ENCODE data around the gene P2RX6.

The P2RX6 gene

DNA sequence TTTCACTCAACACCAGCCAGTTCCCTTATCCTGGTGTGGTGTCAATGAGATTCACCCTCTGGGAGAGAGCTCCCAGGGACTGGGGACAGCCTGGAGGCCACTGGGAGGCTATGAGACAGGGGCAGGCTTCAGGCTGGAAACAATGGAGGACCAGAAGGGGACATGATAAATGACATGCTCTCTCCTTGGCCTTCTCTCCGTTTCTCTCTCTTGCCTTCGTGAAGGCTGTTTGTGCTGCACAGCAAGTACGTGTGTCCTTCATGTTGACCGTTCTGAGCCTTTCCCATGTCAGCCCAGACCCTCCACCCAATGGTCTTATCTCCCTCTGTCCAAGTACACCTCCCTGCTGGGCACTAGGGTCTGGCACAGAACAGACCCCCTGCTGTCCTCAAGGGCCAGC, 34.4 kb upstream of the P2RX6 start:
- no peak for DNase-seq

GRCh38 chr22:20980938-20981722, 33.8 kb upstream of the P2RX6 start:
- no peak for DNase-seq

DNA sequence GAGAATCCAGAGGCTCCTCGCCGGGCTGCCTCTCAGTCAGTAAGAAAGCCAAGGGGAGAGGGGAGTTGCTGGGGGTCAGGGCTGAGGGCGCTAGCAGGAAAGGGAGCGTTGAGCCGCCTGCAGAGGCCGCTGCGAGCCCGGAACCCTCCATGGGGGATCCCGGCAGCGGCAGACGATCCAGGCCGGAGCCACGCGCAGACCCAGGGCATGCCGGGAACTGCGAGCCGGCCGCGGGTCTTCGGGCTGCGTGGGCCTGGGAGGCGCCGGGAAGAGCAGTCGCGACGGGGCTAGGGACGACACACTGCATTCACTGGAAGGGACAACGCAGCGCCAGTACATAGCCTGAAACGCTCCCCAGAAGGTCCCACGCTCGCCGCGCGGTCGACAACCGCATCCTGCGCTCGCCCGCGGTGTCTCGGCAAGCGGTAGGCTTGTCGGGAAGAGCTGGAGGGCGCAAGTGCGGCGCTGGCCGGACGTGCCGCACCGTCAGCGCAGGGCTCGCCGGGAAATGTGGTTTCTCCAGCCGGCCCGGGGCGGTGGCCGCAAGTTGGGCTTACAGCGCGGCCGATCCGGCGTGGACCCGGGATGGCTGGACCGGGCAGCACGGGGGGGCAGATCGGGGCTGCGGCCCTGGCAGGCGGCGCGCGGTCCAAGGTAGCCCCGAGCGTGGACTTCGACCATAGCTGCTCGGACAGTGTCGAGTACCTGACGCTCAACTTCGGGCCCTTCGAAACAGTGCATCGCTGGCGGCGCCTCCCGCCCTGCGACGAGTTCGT, 33.0 kb upstream of the P2RX6 start, which contains the start of gene LZTR1:
Gene LZTR1 (plus strand): TSS at position 511 of the 776 bp plus-strand sequence. CDS start 75 bp downstream, at position 586.
- peak; percentile 63 for DNase-seq

- no peak for DNase-seq
Measured at GRCh38 chr22:20982563-20982882, 32.4 kb upstream of the P2RX6 start.

DNA sequence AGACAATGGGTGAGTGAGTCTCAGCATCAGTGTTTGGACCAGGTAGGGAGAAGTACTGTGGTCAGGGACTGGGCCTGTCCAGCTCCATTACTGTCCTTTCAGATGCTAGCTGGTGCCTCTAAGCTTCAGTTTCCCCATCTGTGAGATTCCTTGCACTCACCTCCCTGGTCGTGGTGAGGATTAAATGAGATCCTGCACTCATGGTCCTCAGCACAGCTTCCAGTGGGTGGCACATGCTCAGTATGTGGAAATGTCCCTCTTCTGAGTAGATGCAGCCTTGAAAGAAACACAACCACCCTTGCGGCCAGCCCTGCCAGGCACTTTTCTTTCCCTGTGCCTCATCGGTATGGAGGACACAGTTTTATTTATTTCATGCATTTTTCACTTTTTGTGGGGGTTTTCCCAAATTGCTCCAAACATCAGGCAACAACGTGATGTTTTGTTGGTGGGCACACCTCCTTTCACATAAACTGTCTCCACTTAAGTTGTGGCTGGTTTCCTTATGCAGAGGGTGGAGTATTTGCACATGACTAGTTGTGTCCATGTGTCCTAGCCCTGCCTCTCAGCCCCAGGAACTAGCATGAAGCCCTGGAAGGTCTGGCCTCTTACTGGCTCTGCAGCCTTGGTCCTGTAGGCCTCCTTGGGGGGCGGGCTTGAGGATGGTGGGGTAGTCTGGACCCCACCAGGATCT, 31.7 kb upstream of the P2RX6 start:
- DNase-seq: no peak

- no peak for DNase-seq
Measured at GRCh38 chr22:20985720-20986119, 29.2 kb upstream of the P2RX6 start.

GRCh38 chr22:20986365-20986764, 28.6 kb upstream of the P2RX6 start:
- DNase-seq: no peak

DNA sequence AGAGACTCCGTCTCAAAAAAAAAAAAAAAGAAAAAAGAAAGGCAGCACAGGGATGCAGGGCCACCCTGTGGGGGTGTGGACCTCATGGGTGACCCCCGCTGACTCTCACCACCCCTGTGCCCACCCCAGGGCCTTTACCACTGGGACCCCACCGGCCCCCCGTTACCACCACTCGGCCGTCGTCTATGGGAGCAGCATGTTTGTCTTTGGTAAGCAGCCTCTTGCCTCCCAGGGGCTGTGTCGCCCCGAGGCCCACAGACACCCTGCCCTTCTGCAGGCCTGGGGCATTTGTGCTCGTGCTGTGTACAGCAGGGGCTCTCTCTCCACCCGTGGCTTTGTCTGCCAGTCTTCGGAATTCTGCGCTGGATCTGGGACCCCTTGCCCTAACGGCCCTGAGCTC, 27.6 kb upstream of the P2RX6 start:
- DNase-seq: no peak

DNA sequence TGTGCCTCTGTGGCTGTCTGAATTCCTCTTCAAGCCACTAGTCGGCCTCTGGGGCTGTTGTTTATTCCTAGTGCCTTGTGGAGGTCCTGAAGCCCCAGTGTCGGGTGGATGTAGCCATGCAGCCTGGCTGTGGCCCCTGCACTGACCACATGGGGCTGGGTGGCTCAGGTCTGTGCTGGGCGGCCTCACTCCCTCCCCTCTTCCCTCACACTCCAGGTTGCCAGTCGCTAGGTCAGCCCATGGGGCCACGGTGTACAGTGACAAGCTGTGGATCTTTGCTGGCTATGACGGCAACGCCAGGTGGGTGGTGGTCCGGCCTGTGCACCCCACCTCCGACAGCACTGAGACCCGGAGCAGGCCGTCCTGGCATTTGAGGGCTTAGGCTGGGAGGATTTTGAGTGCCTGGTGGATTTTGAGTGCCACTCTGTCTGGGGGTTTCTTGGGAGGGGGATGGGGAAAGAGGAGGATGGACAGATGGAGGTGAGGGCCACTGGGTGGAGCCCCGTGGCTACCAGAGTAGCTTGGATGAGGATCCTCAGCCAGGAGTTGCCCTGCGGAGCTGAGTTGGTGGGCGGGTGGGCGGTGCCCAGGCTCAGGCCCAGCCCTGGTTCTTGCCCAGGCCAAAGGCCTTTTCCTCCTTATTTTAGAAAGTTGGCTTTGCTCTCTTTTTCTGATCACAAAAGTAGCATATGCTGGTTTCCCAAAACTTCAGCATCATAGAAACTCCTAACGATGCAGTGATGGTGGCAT, 26.2 kb upstream of the P2RX6 start:
- DNase-seq: no peak

GRCh38 chr22:20989323-20990138, 25.4 kb upstream of the P2RX6 start:
- no peak for DNase-seq

DNA sequence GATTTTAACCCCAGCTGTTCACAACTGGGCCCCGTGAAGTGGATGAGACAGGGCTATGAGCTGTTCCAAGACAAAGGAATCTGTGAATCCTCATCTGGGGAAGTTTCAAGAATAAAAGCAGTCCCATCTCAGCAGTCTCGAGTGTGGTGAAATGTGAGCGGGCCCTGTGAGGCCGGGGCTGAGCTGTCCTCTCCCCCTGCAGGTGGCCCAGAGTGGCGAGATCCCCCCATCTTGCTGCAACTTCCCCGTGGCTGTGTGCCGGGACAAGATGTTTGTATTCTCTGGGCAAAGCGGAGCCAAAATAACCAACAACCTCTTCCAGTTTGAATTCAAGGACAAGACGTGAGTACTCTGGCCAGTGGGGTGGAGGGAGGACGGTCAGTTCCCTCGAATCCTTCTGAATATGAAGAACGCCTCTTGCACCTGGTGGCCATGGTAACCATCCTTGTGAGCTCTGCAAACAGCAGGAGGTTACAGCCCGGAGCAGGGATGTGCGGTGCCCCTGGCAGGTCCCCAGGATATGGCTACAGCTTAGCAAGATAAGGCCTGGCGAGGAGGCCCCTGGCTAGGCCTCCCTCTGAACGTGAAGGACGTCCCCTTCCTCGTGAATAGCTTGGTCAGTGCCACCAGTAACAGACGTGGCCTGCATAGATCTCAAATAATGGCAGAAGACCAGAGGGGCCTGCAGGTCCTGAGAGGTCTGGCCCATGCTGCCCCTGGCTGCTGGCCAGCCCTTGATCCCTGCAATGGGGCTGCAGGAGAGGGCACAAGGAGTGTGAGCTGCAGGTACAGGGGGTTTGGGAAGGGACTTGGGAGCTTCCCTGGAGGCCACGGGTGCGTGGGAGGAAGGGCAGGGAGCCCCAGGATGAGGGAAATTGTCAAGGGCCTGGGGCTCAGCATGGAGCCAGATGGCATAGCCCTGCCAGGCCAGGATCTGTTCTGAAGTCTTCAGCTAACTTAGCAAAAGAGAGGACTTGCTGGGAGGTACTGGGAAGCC, 24.5 kb upstream of the P2RX6 start:
- DNase-seq: no peak

GRCh38 chr22:20991252-20992055, 23.5 kb upstream of the P2RX6 start:
- DNase-seq: no peak

DNA sequence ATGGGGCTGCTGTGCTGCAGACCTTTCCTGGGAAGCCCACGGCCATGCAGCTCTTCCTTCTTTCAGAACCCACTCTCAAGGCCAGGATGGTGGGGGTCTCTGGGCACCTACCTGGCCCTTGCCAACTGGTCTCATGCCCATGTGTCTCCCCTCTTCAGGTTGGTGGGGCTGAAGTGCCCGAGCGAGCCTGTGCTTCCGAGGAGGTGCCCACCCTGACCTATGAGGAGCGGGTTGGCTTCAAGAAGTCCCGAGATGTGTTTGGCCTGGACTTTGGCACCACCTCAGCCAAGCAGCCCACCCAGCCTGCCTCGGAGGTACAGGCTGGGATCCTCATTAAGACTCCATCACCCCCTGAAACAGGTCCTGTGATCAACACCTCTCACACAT, 22.9 kb upstream of the P2RX6 start:
- no peak for DNase-seq

- DNase-seq: no peak
Measured at GRCh38 chr22:20992456-20993303, 22.3 kb upstream of the P2RX6 start.

GRCh38 chr22:20993304-20994127, 21.4 kb upstream of the P2RX6 start:
- no peak for DNase-seq

DNA sequence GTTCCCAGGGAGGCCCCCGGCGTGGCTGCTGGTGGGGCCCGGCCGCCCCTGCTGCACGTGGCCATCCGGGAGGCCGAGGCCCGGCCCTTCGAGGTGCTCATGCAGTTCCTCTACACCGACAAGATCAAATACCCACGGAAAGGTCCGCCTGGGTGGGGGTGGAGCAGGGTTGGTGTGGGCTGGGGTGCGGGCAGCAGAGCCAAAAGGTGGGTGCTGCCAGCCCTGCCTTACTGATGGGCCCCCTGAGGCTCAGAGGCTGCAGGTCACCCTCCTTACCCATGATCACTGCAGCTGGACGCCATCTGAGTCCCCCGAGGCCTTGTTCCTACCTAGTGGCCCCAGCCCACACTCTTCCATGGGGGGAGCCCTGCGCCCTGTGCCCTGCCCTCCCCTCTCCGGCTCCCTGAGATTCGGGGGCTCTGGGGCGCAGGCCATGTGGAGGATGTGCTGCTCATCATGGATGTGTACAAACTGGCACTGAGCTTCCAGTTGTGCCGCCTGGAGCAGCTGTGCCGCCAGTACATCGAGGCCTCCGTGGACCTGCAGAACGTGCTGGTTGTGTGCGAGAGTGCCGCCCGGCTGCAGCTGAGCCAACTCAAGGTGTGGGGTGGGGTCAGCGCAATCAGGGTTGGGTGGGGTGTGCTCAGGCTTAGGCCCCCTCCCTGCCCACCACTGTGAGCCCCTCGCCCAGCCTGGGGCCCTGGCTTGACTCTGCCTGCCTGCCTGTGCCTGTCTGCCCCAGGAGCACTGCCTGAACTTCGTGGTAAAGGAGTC, 20.6 kb upstream of the P2RX6 start:
- no peak for DNase-seq

DNA sequence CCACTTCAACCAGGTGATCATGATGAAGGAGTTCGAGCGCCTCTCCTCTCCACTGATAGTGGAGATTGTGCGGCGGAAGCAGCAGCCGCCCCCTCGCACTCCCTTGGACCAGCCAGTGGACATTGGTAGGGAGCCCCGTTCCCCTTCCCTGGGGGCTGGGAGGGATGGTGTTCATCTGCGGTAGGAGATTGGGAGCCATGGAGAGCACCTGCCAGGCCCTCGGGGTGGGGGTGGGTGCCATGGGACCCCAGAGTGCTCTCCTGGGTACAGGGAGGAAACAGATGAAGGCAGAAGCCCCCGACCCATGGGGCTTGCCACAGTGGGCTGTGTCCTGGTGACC, 20.1 kb upstream of the P2RX6 start:
- no peak for DNase-seq

All from NCI-H1092 (cell line).